AG08396 (cell line): ENCODE results near the gene KIAA0930.
A peak's percentile ranks its signal among the peaks of the same experiment; 100 is the strongest.

Experiments used
- DNase-seq: peaks from one replicate; pipeline ENCODE4 v3.0.0; 2012; ENCODE audit warnings: low spot score, mixed read lengths

KIAA0930 gene

DNA sequence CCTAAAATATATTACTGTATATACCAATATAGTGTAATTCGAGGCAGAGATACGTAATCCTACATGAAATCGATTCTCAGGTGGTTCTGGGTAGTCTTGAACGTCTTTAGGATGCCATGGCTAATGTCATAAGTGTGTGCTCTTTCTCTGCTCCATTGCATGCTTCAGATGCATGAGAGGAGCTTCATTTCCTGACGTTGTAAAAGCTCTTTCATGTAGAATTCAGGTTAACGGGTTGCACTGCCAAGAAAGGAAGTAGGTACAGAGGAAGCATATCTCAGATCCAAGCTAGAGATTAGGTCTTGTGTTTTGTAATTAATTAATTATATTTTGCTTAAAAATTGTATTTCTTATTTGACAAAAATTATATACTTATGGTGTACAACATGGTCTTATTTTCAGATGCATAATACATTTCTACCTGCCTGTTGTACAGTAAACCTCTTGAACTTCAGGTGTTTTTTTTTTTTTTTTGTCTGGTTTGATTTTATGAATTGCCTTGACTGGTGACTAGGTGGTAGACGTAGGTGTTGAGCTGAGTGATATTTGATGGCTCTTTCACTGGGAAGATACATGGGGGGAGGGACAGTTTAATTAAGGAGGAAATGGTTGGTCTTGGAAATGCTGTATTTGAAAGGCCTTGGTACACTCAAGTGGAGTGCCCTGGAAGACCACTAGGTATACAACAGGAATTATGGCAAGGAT lies 67.7 kb downstream of the KIAA0930 start:
- DNase-seq: no peak

DNA sequence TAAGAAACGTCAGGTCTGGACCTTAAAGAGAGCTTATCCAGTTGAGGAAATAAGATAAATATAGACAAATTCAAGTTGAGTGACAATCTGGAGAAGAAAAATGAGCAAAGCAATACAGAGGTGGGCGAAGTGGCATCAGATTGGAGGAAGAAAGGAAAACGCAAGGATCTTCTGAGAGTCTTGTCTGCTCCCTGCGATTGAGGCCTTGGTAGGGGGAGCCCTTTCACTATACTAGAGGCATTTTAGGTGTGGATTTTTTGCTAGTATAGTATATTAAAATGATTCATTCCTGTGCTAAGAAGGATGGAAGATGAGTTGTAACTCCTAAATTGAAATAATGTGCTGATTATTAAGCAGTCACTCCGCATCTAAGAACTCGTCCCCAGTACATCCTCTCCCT lies 68.9 kb downstream of the KIAA0930 start:
- no peak for DNase-seq

DNA sequence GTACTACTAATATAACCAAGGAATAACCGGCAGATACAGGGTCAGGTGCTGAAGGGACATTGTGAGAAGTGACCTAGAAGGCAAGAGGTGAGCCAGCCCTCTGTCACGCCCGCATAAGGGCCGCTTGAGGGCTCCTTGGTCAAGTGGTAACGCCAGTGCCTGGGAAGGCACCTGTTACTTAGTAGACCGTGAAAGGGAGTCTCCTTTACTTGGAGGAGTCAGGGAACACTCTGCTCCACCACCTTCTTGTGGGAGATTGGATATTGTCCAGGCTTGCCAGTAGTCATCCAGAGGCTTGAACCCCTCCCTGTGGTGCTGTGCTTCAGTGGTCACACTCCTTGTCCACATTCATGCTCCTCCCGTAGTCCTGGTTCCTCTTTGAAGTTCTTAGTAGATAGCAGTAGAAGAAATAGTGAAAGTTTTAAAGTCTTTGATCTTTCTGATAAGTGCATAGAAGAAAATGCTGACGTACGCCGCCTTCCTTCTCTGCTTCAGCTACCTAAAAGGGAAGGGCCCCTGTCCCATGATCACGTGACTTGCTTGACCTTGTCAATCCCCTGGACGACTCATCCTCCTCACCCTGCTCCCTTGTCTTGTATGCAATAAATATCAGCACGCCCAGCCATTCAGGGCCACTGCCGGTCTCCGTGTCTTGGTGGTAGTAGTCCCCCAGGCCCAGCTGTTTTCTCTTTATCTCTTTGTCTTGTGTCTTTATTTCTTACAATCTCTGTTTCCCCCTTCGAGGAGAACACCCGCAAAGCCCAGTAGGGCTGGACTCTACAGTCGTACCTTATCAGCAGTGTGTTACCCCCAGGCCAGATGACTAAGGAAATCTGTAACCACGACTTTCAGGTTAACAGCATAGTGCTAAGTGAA lies 70.9 kb downstream of the KIAA0930 start:
- no peak for DNase-seq

DNA sequence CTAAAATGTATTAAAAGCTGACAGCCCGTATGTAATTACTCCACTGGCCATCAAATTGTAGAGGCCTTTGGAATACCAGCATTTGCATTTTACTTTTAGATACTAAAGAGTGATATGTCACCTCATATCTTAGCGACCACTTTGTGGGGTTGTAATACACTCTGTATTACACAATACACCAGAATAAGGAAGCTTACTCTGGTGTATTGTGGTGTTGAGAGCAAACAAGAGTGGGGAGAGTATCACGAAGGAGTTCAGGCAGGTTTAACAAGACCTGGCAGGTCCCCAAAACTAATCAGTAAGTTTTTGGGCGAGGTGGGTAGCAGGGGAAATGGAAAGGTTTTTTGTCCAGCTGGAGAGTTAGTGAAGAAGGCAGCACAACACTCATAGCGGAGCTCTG lies 73.8 kb downstream of the KIAA0930 start:
- no peak for DNase-seq

DNA sequence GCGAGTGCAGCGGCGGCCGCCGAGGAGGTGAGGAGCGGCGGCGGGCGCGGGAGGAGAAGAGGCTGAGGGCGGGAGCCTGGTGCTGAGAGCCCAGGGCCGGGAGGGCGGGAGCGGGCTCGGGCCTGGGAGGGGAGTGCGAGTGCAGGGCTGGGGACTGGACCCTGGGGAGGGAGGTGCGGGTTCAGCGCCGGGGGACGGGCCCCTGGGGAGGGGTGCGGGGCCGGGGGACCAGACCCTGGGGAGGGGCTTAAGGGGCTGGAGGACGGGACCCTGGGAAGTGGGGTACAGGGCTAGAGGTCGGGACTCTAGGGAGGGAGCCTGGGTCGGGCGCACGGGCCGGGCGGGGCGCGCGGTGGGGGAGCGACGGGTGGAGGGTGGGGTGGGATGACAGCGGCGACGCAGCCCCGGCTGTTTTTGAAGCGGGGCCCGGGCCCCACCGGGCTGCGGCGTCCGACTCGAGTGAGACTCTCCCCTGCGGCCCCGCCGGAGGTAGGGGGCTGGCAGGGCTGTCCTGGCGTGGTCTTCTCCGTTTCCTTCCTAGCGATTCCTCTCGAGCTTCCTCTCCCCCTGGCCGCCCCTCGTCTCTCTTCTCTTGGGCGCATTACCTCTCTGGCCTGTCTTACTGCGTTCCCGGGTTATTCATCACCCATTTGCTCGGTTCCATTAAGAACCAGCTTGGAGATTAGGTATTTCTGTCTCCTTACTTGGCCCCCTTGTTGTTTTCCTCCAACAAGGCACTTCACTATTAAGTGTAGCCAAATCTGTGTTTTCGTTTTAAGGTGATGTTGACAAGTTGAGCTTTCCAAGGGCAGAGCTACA lies 76.2 kb downstream of the KIAA0930 start:
- peak; percentile 52 for DNase-seq

- DNase-seq: peak; percentile 100
These were observed 77.0 kb downstream of the KIAA0930 start, which contains the start of gene NUP50 for GRCh38 chr22:45163451-45164269. TSS of gene NUP50 (plus strand) at chr22:45163925. CDS start at chr22:45168178, 4,253 bp downstream.

DNA sequence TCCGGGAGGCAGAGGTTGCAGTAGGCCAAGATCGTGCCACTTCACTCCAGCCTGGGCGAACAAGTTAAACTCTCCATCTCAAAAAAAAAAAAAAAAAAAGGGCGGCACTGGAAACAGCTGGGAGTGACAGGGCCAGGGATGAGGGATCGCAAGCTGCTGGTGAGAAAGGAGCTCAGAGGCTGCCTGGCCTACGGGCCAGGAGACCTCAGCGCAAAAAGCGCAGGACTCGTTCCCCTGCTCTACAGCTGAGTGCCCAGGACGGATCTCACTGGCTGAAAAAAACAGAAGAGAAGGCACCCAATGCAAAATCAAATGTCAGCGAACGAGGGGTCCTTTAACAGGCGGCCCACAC lies 77.6 kb downstream of the KIAA0930 start:
- peak; percentile 58 for DNase-seq

DNA sequence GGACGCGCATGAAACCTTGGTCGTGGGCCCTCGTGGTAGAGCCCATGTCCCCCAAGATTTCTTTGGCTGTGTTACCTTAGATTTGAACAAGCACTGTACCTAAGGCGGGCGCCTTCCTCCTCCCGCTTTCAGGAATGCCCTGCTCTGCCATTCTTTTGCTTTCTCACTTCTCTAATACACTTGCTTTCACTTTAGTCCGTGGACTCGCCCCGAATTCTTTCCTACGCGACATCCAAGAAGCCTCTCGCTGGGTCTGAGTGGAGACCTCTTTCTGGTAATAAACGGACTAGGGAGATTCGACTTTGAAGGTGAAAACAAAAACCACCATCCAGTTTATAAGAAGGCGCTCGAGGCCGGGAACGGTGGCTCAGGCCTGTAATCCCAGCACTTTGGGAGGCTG lies 78.2 kb downstream of the KIAA0930 start:
- DNase-seq: no peak

DNA sequence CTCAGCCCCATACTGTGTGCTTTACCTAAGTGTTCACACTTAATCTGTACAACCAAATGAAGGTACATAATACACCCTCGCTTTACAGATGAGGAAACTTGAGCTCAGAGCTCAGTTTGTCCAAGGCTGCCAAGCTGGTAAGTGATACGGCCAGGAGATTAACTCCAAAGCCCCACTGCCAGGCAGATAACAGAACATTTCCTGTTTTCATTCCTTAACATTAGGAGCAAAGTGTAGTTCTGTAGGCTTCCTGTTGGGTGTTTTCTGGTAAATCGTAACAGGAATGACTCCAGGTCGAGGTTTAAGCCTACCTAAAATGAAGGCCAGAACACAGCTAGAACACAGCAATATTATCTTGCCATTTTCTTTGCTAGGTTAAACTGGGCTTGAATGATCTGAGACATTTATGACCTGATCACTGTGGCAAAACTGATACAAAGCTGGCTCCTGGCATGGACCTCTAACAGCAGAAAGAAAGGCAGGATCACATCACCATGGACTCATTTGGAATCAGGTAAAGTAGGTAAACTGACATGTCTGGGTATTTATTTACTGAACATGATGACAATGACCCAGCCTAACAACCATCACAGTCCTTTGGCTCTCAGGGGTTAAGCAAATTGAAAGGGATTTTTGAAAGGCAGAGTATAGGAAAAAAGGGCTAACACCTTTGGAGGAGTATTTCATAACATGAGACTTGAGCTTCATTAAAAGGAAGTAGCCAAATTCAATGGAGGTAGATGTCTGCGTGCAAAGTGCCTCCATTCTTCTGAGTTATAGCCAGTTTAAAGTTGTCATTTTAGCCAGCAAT lies 80.8 kb downstream of the KIAA0930 start:
- no peak for DNase-seq

DNA sequence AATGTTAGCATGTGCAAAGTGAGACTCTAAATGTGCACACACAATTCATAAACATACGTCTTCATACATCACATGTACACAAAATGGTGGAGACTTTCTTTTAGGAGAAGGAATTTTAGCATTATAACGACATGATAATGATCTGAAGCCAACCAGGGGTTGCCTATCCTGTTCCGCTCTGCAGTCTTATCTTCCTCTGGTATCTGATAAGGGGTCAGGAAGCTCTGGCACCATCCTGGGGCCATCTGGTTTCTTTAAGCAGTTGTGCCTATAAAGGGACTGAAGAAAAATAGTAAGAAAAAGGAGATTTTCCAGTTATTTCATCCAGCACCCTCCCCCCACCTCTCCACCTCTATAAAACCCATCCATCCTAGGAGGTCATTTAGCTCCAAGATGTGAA lies 82.8 kb downstream of the KIAA0930 start:
- DNase-seq: no peak

DNA sequence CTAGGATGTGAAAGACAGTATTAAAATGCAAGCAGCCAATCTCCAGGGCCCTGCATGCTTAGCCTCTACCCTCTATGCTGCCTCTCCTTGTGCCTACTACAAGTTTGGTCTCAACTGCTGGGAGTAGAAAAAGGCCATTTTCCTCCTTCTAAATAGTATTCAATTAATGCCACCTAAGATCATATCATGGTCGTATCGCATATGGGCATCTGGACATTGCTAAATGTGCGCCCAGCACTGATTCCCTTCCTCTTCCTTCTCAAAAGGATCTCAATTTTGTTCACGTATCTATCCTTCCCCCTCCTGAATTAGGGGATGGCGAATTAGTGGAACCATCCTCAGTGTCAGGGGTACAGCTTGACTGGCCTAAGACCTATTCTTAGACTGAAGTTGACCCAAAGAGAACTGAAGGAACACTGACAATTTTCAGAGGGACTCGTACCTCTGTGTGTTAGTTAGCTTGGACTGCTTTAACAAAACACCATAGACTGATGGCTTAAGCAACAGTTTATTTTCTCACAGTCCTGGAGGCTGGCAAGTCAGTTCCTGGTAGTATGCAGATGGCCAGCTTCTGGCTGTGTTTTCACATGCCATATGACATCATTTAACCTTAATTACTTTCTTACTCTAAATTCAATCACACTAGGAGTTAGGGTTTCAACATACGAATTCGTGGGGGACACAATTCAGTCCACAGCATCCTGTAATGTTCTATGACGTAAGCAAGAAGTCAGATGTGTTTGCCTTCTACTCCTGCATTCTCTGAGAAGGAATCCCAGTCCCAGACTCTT lies 85.4 kb downstream of the KIAA0930 start:
- DNase-seq: no peak

GRCh38 chr22:45154383-45154782 lies 86.3 kb downstream of the KIAA0930 start:
- DNase-seq: no peak

GRCh38 chr22:45151503-45151902 lies 89.2 kb downstream of the KIAA0930 start:
- DNase-seq: no peak

- DNase-seq: no peak
These were observed 90.6 kb downstream of the KIAA0930 start for GRCh38 chr22:45150139-45150538.

GRCh38 chr22:45149671-45150070 lies 91.0 kb downstream of the KIAA0930 start:
- DNase-seq: no peak

GRCh38 chr22:45144916-45145315 lies 95.8 kb downstream of the KIAA0930 start:
- DNase-seq: no peak

DNA sequence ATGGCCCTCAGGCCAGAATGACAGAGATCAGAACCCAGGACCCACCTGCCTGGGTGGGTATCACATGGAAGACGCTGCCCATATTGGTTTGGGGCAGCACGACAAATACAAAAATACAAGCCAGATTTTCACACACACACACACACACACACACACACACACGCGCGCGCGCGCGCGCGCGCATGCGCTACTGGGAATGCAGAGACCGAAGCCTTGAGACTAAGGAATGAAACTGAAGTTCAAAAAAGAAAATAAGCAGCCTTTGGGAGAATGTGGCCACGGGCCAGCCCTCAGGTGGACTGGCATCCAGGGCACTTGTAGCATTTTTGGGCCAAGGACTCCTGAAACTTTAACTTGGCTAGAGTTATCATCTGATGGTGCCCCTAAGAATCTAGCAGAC lies 98.3 kb downstream of the KIAA0930 start:
- DNase-seq: no peak
